Stromal cell of bone marrow (primary cell): ENCODE data around the gene GDPD4.

Experiments
- DNase-seq: peaks from one replicate; pipeline ENCODE4 v3.0.0-alpha.2; 2012; ENCODE audit warnings: low read depth

The GDPD4 gene

GRCh38 chr11:77299528-77299993 lies 1.9 kb downstream of the GDPD4 start:
- DNase-seq, result no peak

GRCh38 chr11:77294040-77294439 lies 7.4 kb downstream of the GDPD4 start:
- no peak for DNase-seq

DNA sequence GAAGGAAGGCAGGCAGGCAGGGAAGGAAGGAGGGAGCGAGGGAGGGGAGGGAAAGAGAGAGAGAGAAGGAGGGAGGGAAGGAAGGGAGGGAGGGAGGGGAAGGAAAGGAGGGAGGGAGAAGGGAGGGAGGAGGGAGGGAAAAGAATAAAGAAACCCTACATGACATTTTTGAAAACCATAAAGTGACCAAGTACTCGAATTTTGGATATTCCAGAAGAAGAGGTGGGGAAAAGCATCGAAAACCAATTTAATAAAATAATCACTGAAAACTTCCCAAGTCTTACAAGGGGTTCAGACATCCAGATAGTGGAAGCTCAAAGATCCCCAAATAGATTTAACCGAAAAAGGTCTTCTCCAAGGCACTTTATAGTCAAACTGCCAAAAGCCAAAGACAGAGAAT lies 11.7 kb downstream of the GDPD4 start:
- no peak for DNase-seq

GRCh38 chr11:77287615-77288273 lies 13.7 kb downstream of the GDPD4 start:
- peak; percentile 80 for DNase-seq

GRCh38 chr11:77287136-77287535 lies 14.3 kb downstream of the GDPD4 start:
- DNase-seq, result no peak

- DNase-seq, result no peak
Measured at GRCh38 chr11:77284476-77285468, 16.7 kb downstream of the GDPD4 start.

- no peak for DNase-seq
Measured at GRCh38 chr11:77283101-77283500, 18.4 kb downstream of the GDPD4 start.

GRCh38 chr11:77278595-77279506 lies 22.6 kb downstream of the GDPD4 start:
- DNase-seq, result peak; percentile 54

DNA sequence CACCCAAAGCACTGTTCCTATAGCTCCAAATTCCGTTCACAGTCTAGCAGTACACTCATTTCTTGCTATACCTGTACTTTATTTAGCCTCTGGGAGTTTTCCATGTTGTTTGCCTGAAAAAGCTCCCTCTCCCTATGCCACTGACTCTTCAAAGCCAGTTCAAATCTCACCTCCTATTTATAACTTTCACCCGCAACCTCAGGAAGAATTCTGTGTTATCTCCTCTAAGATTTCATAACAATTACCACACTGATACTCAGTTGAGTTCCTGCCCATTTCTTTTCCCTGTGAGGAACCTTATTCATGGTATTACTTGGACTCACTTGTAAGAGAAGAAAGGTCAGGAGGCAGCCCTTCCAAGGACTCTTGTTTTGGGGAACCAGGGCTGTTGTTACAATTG lies 25.2 kb downstream of the GDPD4 start:
- DNase-seq, result no peak

DNA sequence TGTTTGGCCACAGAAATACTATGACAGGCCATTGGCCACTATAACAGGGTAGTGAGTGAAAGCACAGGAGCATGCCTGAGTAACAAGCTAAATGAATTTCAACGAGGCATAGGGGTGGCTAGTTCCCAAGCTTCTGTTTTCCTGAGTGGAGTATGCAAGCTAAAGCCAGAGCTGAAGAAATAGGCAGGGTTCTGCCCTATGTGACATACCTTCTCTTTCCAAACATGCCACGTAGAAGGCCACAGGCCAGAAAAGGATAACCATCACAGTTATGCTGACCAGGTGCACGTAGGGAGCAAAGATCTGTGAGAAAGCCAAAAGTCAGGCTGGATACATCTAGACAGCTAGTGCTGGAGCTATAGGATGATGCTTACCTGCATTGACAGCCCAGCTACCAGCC lies 30.6 kb downstream of the GDPD4 start:
- no peak for DNase-seq

DNA sequence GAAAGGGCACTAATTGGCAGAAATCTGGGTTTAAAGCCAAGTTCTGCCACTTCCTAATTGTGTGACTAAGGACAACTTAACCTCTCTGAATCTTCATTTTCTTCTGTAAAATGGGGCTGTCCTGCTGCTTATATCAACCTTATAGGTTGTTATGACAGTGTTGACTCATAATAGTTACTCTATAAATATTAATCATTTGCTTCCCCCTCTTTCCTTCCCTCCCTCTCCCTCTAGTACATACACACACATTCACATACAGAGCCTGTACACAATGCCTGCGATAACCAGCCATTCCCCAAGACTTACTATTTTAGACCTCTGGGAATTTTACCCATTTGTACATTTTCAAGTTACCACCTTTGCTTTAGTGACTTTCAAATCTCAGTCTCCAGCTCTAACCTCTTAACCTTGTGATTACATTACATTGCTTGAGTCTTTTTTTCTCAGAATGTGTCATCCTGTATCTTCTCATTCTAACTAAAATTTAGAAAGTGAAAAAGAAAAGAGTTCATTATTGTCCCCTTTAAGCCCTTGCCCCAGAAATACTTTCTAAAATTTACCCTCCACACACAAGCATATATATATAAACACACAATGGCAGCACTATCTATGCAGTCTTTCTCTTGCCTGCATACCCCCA lies 31.9 kb downstream of the GDPD4 start:
- no peak for DNase-seq

DNA sequence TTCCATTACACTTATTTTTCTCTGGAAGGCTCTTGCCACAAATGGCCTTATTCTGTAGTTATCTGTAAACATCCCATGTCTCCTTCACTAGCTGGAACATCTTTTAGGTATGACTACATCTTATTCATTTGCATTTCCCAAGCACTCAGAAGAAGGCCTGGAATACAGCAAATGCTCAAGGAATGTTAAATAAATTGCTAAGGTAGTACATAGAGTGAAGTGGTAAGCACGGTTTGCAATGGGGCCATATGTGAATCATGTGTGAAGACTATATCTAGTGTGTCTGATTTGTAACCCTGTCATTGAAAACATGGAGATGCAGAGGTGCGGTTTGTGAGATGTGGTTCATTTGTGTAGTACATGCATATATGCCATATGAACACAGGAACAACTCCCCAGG lies 33.5 kb downstream of the GDPD4 start:
- DNase-seq, result no peak

GRCh38 chr11:77266766-77267165 lies 34.7 kb downstream of the GDPD4 start:
- no peak for DNase-seq

DNA sequence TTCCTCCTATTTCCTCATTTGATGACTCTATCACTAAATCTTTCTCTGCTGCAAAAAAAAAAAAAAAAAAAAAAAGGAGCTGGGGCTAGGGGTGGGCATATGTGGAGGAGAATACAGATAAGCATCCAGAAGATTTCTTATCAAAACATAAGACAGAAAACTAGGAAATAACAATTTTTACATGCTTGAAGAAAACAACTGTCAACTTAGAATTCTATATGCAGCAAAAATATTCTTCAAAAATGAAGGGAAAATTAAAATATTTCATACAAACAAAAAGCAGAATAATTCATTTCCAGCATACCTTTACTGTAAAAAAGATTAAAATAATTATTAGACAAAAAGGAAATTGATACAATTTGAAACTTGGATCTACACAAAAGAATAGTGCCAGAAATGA lies 38.7 kb downstream of the GDPD4 start:
- no peak for DNase-seq

GRCh38 chr11:77259641-77260040 lies 41.8 kb downstream of the GDPD4 start:
- DNase-seq, result peak; percentile 28

GRCh38 chr11:77253690-77254089 lies 47.8 kb downstream of the GDPD4 start:
- no peak for DNase-seq

- DNase-seq, result no peak
Measured at GRCh38 chr11:77252555-77253270, 48.8 kb downstream of the GDPD4 start.

DNA sequence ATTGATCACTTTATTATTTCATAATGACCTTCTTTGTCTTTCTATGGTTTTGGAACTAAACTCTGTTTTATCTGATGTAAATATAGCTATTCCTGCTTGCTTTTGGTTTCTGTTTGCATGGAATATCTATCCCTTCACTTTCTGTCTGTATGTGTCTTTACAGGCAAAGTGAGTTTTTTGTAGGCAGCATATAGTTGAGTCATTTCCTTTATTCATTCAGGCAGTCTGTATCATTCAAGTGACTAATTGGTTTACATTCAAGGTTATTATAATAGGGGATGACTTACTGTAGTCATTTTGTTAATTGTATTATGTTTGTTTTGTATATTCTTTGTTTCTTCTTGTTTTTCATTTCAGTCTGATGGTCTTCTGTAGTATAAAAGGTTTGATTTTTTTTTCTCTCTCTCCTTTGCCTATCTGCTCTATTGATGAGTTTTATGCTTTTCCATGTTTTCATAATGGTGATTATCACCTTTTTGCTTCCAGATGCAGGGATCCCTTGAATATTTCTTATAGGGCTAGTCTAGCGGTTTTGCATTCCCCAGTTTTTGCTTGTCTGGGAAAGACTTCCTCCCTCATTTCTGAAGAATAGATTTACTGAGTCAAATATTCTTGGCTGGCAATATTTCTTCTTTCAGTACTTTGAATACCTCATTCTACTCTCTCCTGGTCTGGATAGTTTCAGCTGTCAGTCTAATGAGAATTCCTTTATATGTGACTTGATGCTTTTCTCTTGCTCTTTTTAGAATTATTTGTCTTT lies 50.4 kb downstream of the GDPD4 start:
- no peak for DNase-seq

- no peak for DNase-seq
Measured at GRCh38 chr11:77249427-77249826, 52.1 kb downstream of the GDPD4 start.
